Esophagus muscularis mucosa (tissue), 4 donors: ENCODE measurements around the gene PGGT1B.

Experiments used
- EP300 ChIP-seq: sonication (generic); formaldehyde crosslinking; IDR thresholded peaks from one replicate; pipeline ENCODE4 v1.6.1; 2017; ENCODE audit warnings: antibody characterized with exemption
- POLR2A ChIP-seq: fragments of 450-650 bp; IDR thresholded peaks from one replicate; pipeline ENCODE4 v1.6.1; 2017; ENCODE audit warnings: antibody characterized with exemption, moderate library complexity, mild to moderate bottlenecking, low read depth
- POLR2AphosphoS5 ChIP-seq, 2 donors: sonication (generic); formaldehyde crosslinking; IDR thresholded peaks; one replicate each; pipeline ENCODE4 v1.6.1; 2017; ENCODE audit warnings: antibody characterized with exemption in 2 of 2
- TF ChIP-seq, protein P1 (sequence below), 3 experiments: fragments of 200-600 bp in 2 of 3; fragments of 450-650 bp in 1 of 3; sonication (generic) in 2 of 3; IDR thresholded peaks; one replicate each; pipeline ENCODE4 v1.5.1; 2017 to 2019; ENCODE audit warnings: antibody characterized with exemption in 3 of 3, mild to moderate bottlenecking in 2 of 3, moderate library complexity in 1 of 3

DNA sequence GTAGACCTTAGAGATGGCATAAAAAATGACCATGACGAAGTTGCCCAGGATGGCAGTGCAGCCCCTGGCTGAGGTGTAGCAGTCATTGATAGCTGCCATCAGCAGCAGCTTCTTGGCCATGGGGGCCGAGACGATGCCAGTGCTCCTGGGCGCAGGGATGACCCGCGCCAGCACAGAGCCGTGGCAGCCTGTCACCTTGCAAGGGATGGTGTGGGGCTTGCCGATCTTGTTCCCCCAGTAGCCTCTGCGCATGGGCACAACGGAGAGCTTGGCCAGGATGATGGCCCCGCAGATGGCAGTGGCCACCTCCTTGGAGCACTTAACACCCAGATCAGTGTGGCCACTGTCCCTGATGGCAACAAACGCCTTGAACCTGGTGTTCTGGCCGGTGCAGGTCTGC is 2.1 kb upstream of the PGGT1B start:
- no peak for TF ChIP-seq POLR2A
- TF ChIP-seq, protein P1, sequence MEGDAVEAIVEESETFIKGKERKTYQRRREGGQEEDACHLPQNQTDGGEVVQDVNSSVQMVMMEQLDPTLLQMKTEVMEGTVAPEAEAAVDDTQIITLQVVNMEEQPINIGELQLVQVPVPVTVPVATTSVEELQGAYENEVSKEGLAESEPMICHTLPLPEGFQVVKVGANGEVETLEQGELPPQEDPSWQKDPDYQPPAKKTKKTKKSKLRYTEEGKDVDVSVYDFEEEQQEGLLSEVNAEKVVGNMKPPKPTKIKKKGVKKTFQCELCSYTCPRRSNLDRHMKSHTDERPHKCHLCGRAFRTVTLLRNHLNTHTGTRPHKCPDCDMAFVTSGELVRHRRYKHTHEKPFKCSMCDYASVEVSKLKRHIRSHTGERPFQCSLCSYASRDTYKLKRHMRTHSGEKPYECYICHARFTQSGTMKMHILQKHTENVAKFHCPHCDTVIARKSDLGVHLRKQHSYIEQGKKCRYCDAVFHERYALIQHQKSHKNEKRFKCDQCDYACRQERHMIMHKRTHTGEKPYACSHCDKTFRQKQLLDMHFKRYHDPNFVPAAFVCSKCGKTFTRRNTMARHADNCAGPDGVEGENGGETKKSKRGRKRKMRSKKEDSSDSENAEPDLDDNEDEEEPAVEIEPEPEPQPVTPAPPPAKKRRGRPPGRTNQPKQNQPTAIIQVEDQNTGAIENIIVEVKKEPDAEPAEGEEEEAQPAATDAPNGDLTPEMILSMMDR (IDR thresholded peaks at IDR 0.05), result no peak
- TF ChIP-seq EP300, result no peak
- no peak for TF ChIP-seq POLR2AphosphoS5 (IDR thresholded peaks at IDR 0.05)
